H1 (cell line): ENCODE results near the gene MAPK11. TPM values are rescaled to one million over a fixed set of nuclear protein-coding genes. Genes with fewer than 3 reads are reported as not detected.

Experiments
- CTCF ChIA-PET: fragments of 300-600 bp; sonication (Branson Sonifier 250); formaldehyde crosslinking; loops from one replicate; lab custom pipeline; 2021; ENCODE audit not compliant: partially characterized antibody; lab: Charles Lee
- POLR2A ChIA-PET: fragments of 300-600 bp; sonication (Branson Sonifier 250); formaldehyde crosslinking; loops from one replicate; lab custom pipeline; 2021; ENCODE audit warnings: inconsistent platforms; ENCODE audit not compliant: partially characterized antibody; lab: Charles Lee
- DNase-seq, 2 experiments: peaks; one replicate each; pipeline versions ENCODE4 v3.0.0 to v3.0.0-alpha.2; 2010 to 2022; ENCODE audit warnings: low spot score in 2 of 2, low read depth in 1 of 2, mixed read lengths in 1 of 2
- FAIRE-seq: peaks from 2 replicates; lab custom pipeline; 2011; peaks lifted over from hg19 to GRCh38; lab: Jason Lieb, UNC
- H2AFZ ChIP-seq: 2 replicates; pipeline ENCODE4 v1.8.1; 2012; ENCODE audit warnings: low read length, inconsistent platforms
- H2AK5ac ChIP-seq: 2 replicates; pipeline ENCODE4 v1.6.1; 2013; ENCODE audit warnings: low read depth, low read length
- H2BK120ac ChIP-seq: replicated peaks from 2 replicates; pipeline ENCODE3; 2013; ENCODE audit warnings: low read depth, low read length, inconsistent platforms
- H2BK12ac ChIP-seq: 2 replicates; pipeline ENCODE4 v1.6.1; 2013; ENCODE audit warnings: low read depth, low read length
- H2BK15ac ChIP-seq: 2 replicates; pipeline ENCODE4 v1.6.1; 2013; ENCODE audit warnings: low read length
- H2BK20ac ChIP-seq: 2 replicates; pipeline ENCODE4 v1.6.1; 2013; ENCODE audit warnings: low read length
- H2BK5ac ChIP-seq: 2 replicates; pipeline ENCODE4 v1.6.1; 2013; ENCODE audit warnings: low read depth, low read length
- H3K14ac ChIP-seq: 2 replicates; pipeline ENCODE4 v1.6.1; 2013; ENCODE audit warnings: inconsistent platforms; ENCODE audit not compliant: insufficient read length
- H3K18ac ChIP-seq: 2 replicates; pipeline ENCODE4 v1.6.1; 2013; ENCODE audit warnings: low read length; ENCODE audit errors: extremely low read depth
- H3K23ac ChIP-seq: 2 replicates; pipeline ENCODE4 v1.6.1; 2013; ENCODE audit warnings: inconsistent platforms; ENCODE audit not compliant: insufficient read length
- H3K23me2 ChIP-seq: 2 replicates; pipeline ENCODE4 v1.6.1; 2013; ENCODE audit warnings: low read depth, low read length
- H3K27ac ChIP-seq: 2 replicates; pipeline ENCODE4 v1.6.1; 2011; ENCODE audit warnings: low read depth, low read length, inconsistent platforms
- H3K27me3 ChIP-seq, 4 experiments: replicated peaks in 1 of 4; 1 replicate in 1 of 4; 2 replicates in 3 of 4; pipeline versions ENCODE4 v1.6.1 to v1.8.1; 2011 to 2013; ENCODE audit warnings: low read length in 3 of 4, mild to moderate bottlenecking in 3 of 4, inconsistent platforms in 2 of 4, mixed read lengths in 2 of 4, moderate library complexity in 1 of 4; ENCODE audit not compliant: control insufficient read depth in 3 of 4, insufficient read depth in 3 of 4; ENCODE audit errors: extremely low read depth in 1 of 4
- H3K36me3 ChIP-seq, 4 experiments: 2 replicates each; pipeline versions ENCODE4 v1.6.1 to v1.8.1; 2011 to 2013; ENCODE audit warnings: mild to moderate bottlenecking in 4 of 4, low read length in 3 of 4, moderate library complexity in 2 of 4, control low read depth in 1 of 4, inconsistent platforms in 1 of 4; ENCODE audit not compliant: insufficient read depth in 4 of 4, control insufficient read depth in 2 of 4
- H3K4ac ChIP-seq: replicated peaks from 2 replicates; pipeline ENCODE3; 2013; ENCODE audit warnings: low read length, low read depth, mixed read lengths, inconsistent platforms; ENCODE audit not compliant: insufficient read length
- H3K4me1 ChIP-seq, 4 experiments: replicated peaks in 1 of 4; 1 replicate in 1 of 4; 2 replicates in 3 of 4; pipeline versions ENCODE4 v1.6.1 to v1.8.1; 2011 to 2013; ENCODE audit warnings: low read length in 3 of 4, inconsistent platforms in 2 of 4, mixed read lengths in 1 of 4; ENCODE audit not compliant: insufficient read depth in 4 of 4, control insufficient read depth in 3 of 4
- H3K4me2 ChIP-seq, 2 experiments: 2 replicates each; pipeline versions ENCODE4 v1.6.1 to v1.8.1; 2011 to 2013; ENCODE audit warnings: low read depth in 2 of 2, low read length in 2 of 2, control low read depth in 1 of 2, inconsistent platforms in 1 of 2, mild to moderate bottlenecking in 1 of 2; ENCODE audit not compliant: insufficient read depth in 1 of 2
- H3K4me3 ChIP-seq, 4 experiments: fragments of 200-600, 300-600 bp in 1 of 4; sonication (generic), shearing (Covaris generic), sonication (Bioruptor Twin) in 1 of 4; 2 replicates each; pipeline versions ENCODE4 v1.5.1 to v1.8.1; 2011 to 2016; ENCODE audit warnings: low read length in 4 of 4, low read depth in 3 of 4, control low read depth in 2 of 4, inconsistent platforms in 2 of 4, mild to moderate bottlenecking in 2 of 4, mixed read lengths in 1 of 4, moderate library complexity in 1 of 4; ENCODE audit not compliant: insufficient read depth in 2 of 4; ENCODE audit errors: extremely low read depth in 1 of 4
- H3K56ac ChIP-seq: replicated peaks from 2 replicates; pipeline ENCODE3; 2013; ENCODE audit warnings: low read depth, mild to moderate bottlenecking, mixed read lengths, low read length, inconsistent platforms; ENCODE audit not compliant: insufficient read length
- H3K79me1 ChIP-seq: 2 replicates; pipeline ENCODE4 v1.6.1; 2013; ENCODE audit warnings: low read depth, low read length, control low read depth
- H3K79me2 ChIP-seq, 2 experiments: 2 replicates each; pipeline versions ENCODE4 v1.6.1 to v1.8.1; 2012 to 2013; ENCODE audit warnings: low read length in 2 of 2, mild to moderate bottlenecking in 2 of 2, inconsistent platforms in 1 of 2; ENCODE audit not compliant: insufficient read depth in 2 of 2, control insufficient read depth in 1 of 2
- H3K9ac ChIP-seq, 4 experiments: replicated peaks in 1 of 4; 1 replicate in 1 of 4; 2 replicates in 3 of 4; pipeline versions ENCODE4 v1.6.1 to v1.8.1; 2011 to 2013; ENCODE audit warnings: low read depth in 3 of 4, low read length in 3 of 4, control low read depth in 2 of 4, mild to moderate bottlenecking in 2 of 4, moderate library complexity in 2 of 4, inconsistent platforms in 1 of 4; ENCODE audit errors: extremely low read depth in 1 of 4
- H3K9me3 ChIP-seq, 2 experiments: 2 replicates each; pipeline versions ENCODE4 v1.6.1 to v1.8.1; 2012 to 2013; ENCODE audit warnings: mild to moderate bottlenecking in 2 of 2, moderate library complexity in 2 of 2, control low read depth in 1 of 2, inconsistent platforms in 1 of 2, low read depth in 1 of 2, low read length in 1 of 2, mixed read lengths in 1 of 2; ENCODE audit not compliant: insufficient read depth in 2 of 2
- H4K20me1 ChIP-seq, 2 experiments: replicated peaks in 1 of 2; 2 replicates each; pipeline versions ENCODE3 to v1.8.1; 2011 to 2013; ENCODE audit warnings: inconsistent platforms in 2 of 2, low read length in 2 of 2, mild to moderate bottlenecking in 1 of 2; ENCODE audit not compliant: insufficient read depth in 2 of 2, control insufficient read depth in 1 of 2
- H4K5ac ChIP-seq: 2 replicates; pipeline ENCODE4 v1.6.1; 2013; ENCODE audit warnings: low read length, low read depth, mixed read lengths, inconsistent platforms; ENCODE audit not compliant: insufficient read length
- H4K8ac ChIP-seq: 2 replicates; pipeline ENCODE4 v1.8.0; 2013; ENCODE audit warnings: mild to moderate bottlenecking, moderate library complexity, low read length, inconsistent platforms; ENCODE audit not compliant: insufficient read depth; ENCODE audit errors: extremely low read depth
- H4K91ac ChIP-seq: replicated peaks from 2 replicates; pipeline ENCODE3; 2013; ENCODE audit warnings: low read length, mixed read lengths, inconsistent platforms; ENCODE audit not compliant: insufficient read length
- ATF2 ChIP-seq: IDR thresholded peaks from 2 replicates; pipeline ENCODE4 v1.6.1; 2012; ENCODE audit warnings: low read length, inconsistent platforms
- CEBPB ChIP-seq: IDR thresholded peaks from 2 replicates; pipeline ENCODE4 v1.6.1; 2012; ENCODE audit warnings: low read depth, low read length
- EZH2 ChIP-seq: fragments of 200-600 bp; sonication (generic); IDR thresholded peaks from 2 replicates; pipeline ENCODE4 v1.7.1; 2012; ENCODE audit warnings: low read depth, mild to moderate bottlenecking, moderate library complexity, low read length, inconsistent platforms; ENCODE audit not compliant: severe bottlenecking
- POLR2A ChIP-seq, 2 experiments: IDR thresholded peaks; 1 replicate in 1 of 2; 2 replicates in 1 of 2; pipeline ENCODE4 v1.6.1; 2011; ENCODE audit warnings: low read depth in 2 of 2, low read length in 2 of 2, mild to moderate bottlenecking in 2 of 2; ENCODE audit errors: control extremely low read depth in 1 of 2
- POU5F1 ChIP-seq: IDR thresholded peaks from 2 replicates; pipeline ENCODE4 v1.6.1; 2011; ENCODE audit warnings: low read depth, mild to moderate bottlenecking, low read length, moderate library complexity
- SP2 ChIP-seq: IDR thresholded peaks from 2 replicates; pipeline ENCODE4 v1.6.1; 2012; ENCODE audit warnings: mild to moderate bottlenecking, low read length, inconsistent platforms
- TAF1 ChIP-seq: IDR thresholded peaks from 2 replicates; pipeline ENCODE4 v1.6.1; 2011; ENCODE audit warnings: mild to moderate bottlenecking, low read depth, low read length
- ZNF274 ChIP-seq: IDR thresholded peaks from 2 replicates; pipeline ENCODE4 v1.7.0; 2012; ENCODE audit warnings: low read length, borderline replicate concordance; ENCODE audit errors: extremely low read depth
- WGBS, 2 experiments: shearing (Covaris generic) in 1 of 2; methylation state at CpG; one replicate each; pipeline versions ENCODE4 v1.1.6 to v1.1.7; 2013 to 2015; ENCODE audit warnings: low lambda C conversion rate in 2 of 2, mixed read lengths in 2 of 2, inconsistent platforms in 1 of 2, low coverage in 1 of 2, missing lambda C conversion rate in 1 of 2; ENCODE audit not compliant: insufficient replicate concordance in 2 of 2, insufficient coverage in 1 of 2, insufficient read length in 1 of 2; ENCODE audit errors: extremely low coverage in 1 of 2, missing lambda C conversion rate in 1 of 2; 5-methylcytosine and 5-hydroxymethylcytosine counted together
- polyA plus RNA-seq, 7 experiments: library from polyadenylated mRNA; depleted of rRNA in 3 of 7; stranded (reverse) in 5 of 7; unstranded in 2 of 7; fragments of >200 nt in 5 of 7; fragments of 200-250 nt in 2 of 7; gene quantifications; 1 replicate in 5 of 7; 2 replicates in 1 of 7; 4 replicates in 1 of 7; pipeline versions ENCODE4 v1.2.1 to v1.2.3, GENCODE V29; 2011 to 2013; ENCODE audit warnings: missing spikeins in 2 of 7, mixed read lengths in 2 of 7
- total RNA-seq: library from RNA; stranded (reverse); fragmentation: NEBNext Ultra II Directional; extraction: Animal tissue kit (Norgen Biotek cat#: 25700); gene quantifications from 2 replicates; pipeline ENCODE4 v1.2.1, GENCODE V29; 2021

MAPK11 gene
- total and polyA plus RNA-seq, 2 of the 8 experiments (the other 6 are each of a cell fraction or from before 2014, with no cell fraction given), result 0.70 to 1.5 TPM

- peak in 1 of 2 experiments; percentile 78 for DNase-seq
- Histone ChIP-seq H3K14ac (no peak within 1 kb of the TSS), H3K4me2 (peak within 1 kb of the TSS; percentile 53 to 80), H2BK5ac (peak within 1 kb of the TSS; percentile 60; the same call in 1 of the 2 replicates), H3K27me3 (no peaks in the 10 kb centered on the region; a peak in 2 of 7 replicates), H3K4me1 (peaks cover 3 to 36% (median 20%) of the 10 kb centered on the region in 4 experiments), H2AFZ (no peak within 1 kb of the TSS), H4K20me1 (peaks cover 4 to 17% of the 10 kb centered on the region in 2 experiments), H2BK12ac (peak within 1 kb of the TSS; percentile 68; the same call in 1 of the 2 replicates), H2BK20ac (peak within 1 kb of the TSS; percentile 86; the same call in 1 of the 2 replicates), H3K23me2 (peaks cover 2% of the 10 kb centered on the region; the same call in 1 of the 2 replicates), H3K18ac (peak within 1 kb of the TSS; percentile 87), H3K9me3 (no peaks in the 10 kb centered on the region; a peak in 1 of 4 replicates), H4K91ac (peak within 1 kb of the TSS; percentile 89), H2BK15ac (0 out of 2 replicates have a peak within 1 kb of the TSS, but pooled peaks have one; percentile 61), H3K4me3 (peak within 1 kb of the TSS; percentile 64 to 70 (median 66)), H4K5ac (peak within 1 kb of the TSS; percentile 51), H3K9ac (peak within 1 kb of the TSS in 3 of 4 experiments; percentile 51 to 66 (median 64); a peak in 5 of 7 replicates), H3K23ac (no peak within 1 kb of the TSS), H3K27ac (no peak within 1 kb of the TSS; the same call in 1 of the 2 replicates), H3K4ac (peak within 1 kb of the TSS; percentile 69), H4K8ac (peak within 1 kb of the TSS; percentile 90), H3K36me3 (no peaks in the 10 kb centered on the region), H3K79me2 (peaks cover 0 to 8% of the 10 kb centered on the region in 2 experiments; a peak in 2 of 4 replicates), H3K56ac (no peak within 1 kb of the TSS), H2BK120ac (peak within 1 kb of the TSS; percentile 47), H2AK5ac (0 out of 2 replicates have a peak within 1 kb of the TSS, but pooled peaks have one; percentile 39), H3K79me1 (peaks cover 1% of the 10 kb centered on the region)
- ChIA-PET POLR2A (interaction anchor here (0.6 to 2.2 kb wide), 3 partner anchors 13 to 163 kb away, joined by 3 to 16 read pairs (median 5); no protein-coding TSS in a partner anchor), CTCF (interaction anchor here (1.0 to 2.9 kb wide), 3 partner anchors 10 to 35 kb away, joined by 3 to 12 read pairs (median 7); no protein-coding TSS in a partner anchor)
- 6% methylated on average over 29 of the region's 105 CpGs; no CpG with 5 or more reads in 1 of the 2 experiments for WGBS, 2 experiments
- FAIRE-seq, result no peak
- peak; percentile 66 for TF ChIP-seq TAF1
- no peak for TF ChIP-seq ATF2
- TF ChIP-seq POLR2A (IDR thresholded peaks at IDR 0.05; ENCODE audit: control extremely low read depth in 1 of 2, low read depth in 2 of 2, low read length in 2 of 2), result 0 out of 3 replicates have a peak, but pooled peaks of 1 of the 2 experiments have one; percentile 20
- no peak for TF ChIP-seq POU5F1
- TF ChIP-seq CEBPB, result no peak
- peak; percentile 27 for TF ChIP-seq EZH2
- no peak for TF ChIP-seq ZNF274
- TF ChIP-seq SP2, result no peak
Observed at GRCh38 chr22:50306753-50307749, 36.9 kb upstream of the MAPK11 start, which contains the start of gene PLXNB2. TSS of gene PLXNB2 (minus strand) at chr22:50307646. CDS start at chr22:50290584, 17,062 bp downstream.
